ENCODE measurements around the gene HYAL3. TPM values are rescaled to one million over a fixed set of nuclear protein-coding genes. Genes with fewer than 3 reads are reported as not detected.

HYAL3 gene
- total and polyA plus RNA-seq, 2 experiments from 2014 or later = 2.4 to 7.1 TPM

- no peak for TF ChIP-seq NANOG (IDR thresholded peaks at IDR 0.05; ENCODE audit: borderline replicate concordance)
Observed at GRCh38 chr3:50316657-50317242, 17.5 kb upstream of the HYAL3 start (continued).

GRCh38 chr3:50314816-50315215 is 15.6 kb upstream of the HYAL3 start:
- Histone ChIP-seq H3K36me3 (ENCODE audit: insufficient read depth) (peaks cover 8% of the 10 kb centered on the region), H3K27me3 (ENCODE audit: insufficient read depth) (no peaks in the 10 kb centered on the region), H3K79me2 (replicated peaks; ENCODE audit: insufficient read depth) (peaks cover 15% of the 10 kb centered on the region), H3K4me2 (no peak overlapping the region), H3K4me3 (no peak overlapping the region), H3K9me2 (ENCODE audit: insufficient read depth) (no peaks in the 10 kb centered on the region), H3F3A (replicated peaks; ENCODE audit: low read depth) (0 out of 2 replicates have a peak, but pooled peaks cover 6% of the 10 kb centered on the region), H4K20me1 (replicated peaks; ENCODE audit: insufficient read depth) (peaks cover under 1% of the 10 kb centered on the region; the same call in 1 of the 2 replicates), H3K4me1 (ENCODE audit: insufficient read depth) (no peaks in the 10 kb centered on the region; the same call in 1 of the 2 replicates), H3K27ac (ENCODE audit: low read depth) (no peak overlapping the region), H2AFZ (no peak overlapping the region)
- Mint-ChIP-seq H3K27ac (no peak overlapping the region), H3K9me3 (peaks cover 24% of the 10 kb centered on the region), H3K4me3 (no peak overlapping the region), H3K4me1 (peaks cover 14% of the 10 kb centered on the region), H3K27me3 (ENCODE audit: insufficient read depth, low read depth, poor library complexity) (peaks cover 7% of the 10 kb centered on the region), H3K36me3 (ENCODE audit: low read depth) (peaks cover 66% of the 10 kb centered on the region)
- ATAC-seq (no peak), DNase-seq (ENCODE audit: low spot score) (no peak)
- TF ChIP-seq ZNF331 (CRISPR knock-in tag; IDR thresholded peaks at IDR 0.05; ENCODE audit: low read depth) = no peak
- no peak for TF ChIP-seq ZNF462 (CRISPR knock-in tag; IDR thresholded peaks at IDR 0.05)
- no peak for TF ChIP-seq ZNF114 (CRISPR knock-in tag; IDR thresholded peaks at IDR 0.05)
- no peak for TF ChIP-seq NANOG (IDR thresholded peaks at IDR 0.05; ENCODE audit: borderline replicate concordance)
- TF ChIP-seq EZH2phosphoT487 (IDR thresholded peaks at IDR 0.05; ENCODE audit: unreplicated experiment) = no peak
- no peak for TF ChIP-seq REST (IDR thresholded peaks at IDR 0.05; ENCODE audit: unreplicated experiment)
- TF ChIP-seq ETS1 (IDR thresholded peaks at IDR 0.05) = no peak
- TF ChIP-seq STAT1 (IDR thresholded peaks at IDR 0.05; ENCODE audit: unreplicated experiment) = no peak
- no peak for TF ChIP-seq CTCF (conservative IDR thresholded peaks at IDR 0.05; ENCODE audit: low read depth in 2 of 2)
- TF ChIP-seq CREB1 (CRISPR knock-in tag; IDR thresholded peaks at IDR 0.05; ENCODE audit: low read depth) = no peak
- no peak for TF ChIP-seq EZH2 (IDR thresholded peaks at IDR 0.05; ENCODE audit: low read depth, unreplicated experiment)
- TF ChIP-seq JUNB (IDR thresholded peaks at IDR 0.05; ENCODE audit: unreplicated experiment) = no peak
- no peak for TF ChIP-seq POLR2AphosphoS5 (IDR thresholded peaks at IDR 0.05; ENCODE audit: low read depth)

Measured in GM23338 (cell line).